WTC11 (cell line): ENCODE measurements around the gene PRRG2. TPM values are rescaled to one million over a fixed set of nuclear protein-coding genes. Genes with fewer than 3 reads are reported as not detected.

Source experiments
- ATAC-seq: fragments of 200-7000 bp; cut with Tn5 transposase; 2 replicates; pipeline ENCODE4 v1.10.0; 2021; ENCODE audit warnings: mild to moderate bottlenecking, moderate library complexity
- CTCF ChIA-PET: fragments of 300-600 bp; sonication (Branson Sonifier 250); formaldehyde crosslinking; loops from one replicate; lab custom pipeline; 2021; ENCODE audit warnings: antibody characterized with exemption; lab: Charles Lee
- POLR2A ChIA-PET: fragments of 350-600 bp; sonication (Branson Sonifier 250); formaldehyde crosslinking; loops from one replicate; lab custom pipeline; 2021; ENCODE audit warnings: antibody characterized with exemption; lab: Charles Lee
- DNase-seq: peaks from one replicate; pipeline ENCODE4 v3.0.0; 2021; ENCODE audit warnings: low spot score
- H3K27ac Mint-ChIP-seq: 2 replicates; pipeline ENCODE4 v1.8.0; 2021; ENCODE audit warnings: mixed read lengths
- H3K27me3 Mint-ChIP-seq: 2 replicates; pipeline ENCODE4 v1.8.0; 2021; ENCODE audit warnings: low read depth, mild to moderate bottlenecking, moderate library complexity, mixed read lengths
- H3K36me3 Mint-ChIP-seq: 2 replicates; pipeline ENCODE4 v1.8.0; 2021; ENCODE audit warnings: mixed read lengths
- H3K4me1 Mint-ChIP-seq: 2 replicates; pipeline ENCODE4 v1.8.0; 2022; ENCODE audit warnings: mixed read lengths
- H3K4me3 Mint-ChIP-seq: 2 replicates; pipeline ENCODE4 v1.8.0; 2021; ENCODE audit warnings: mild to moderate bottlenecking, moderate library complexity, mixed read lengths
- H3K9me3 Mint-ChIP-seq: 2 replicates; pipeline ENCODE4 v1.8.0; 2021; ENCODE audit warnings: mixed read lengths
- CREB1 ChIP-seq: sonication (generic); formaldehyde crosslinking; IDR thresholded peaks from 2 replicates; pipeline ENCODE4 v1.8.0; 2023; ENCODE audit warnings: mild to moderate bottlenecking, missing genetic modification reagents
- GTF2I ChIP-seq: fragments of 250-450 bp; sonication (Bioruptor Pico); conservative IDR thresholded peaks from 2 replicates; pipeline ENCODE4 v1.4.0; 2021; ENCODE audit warnings: mild to moderate bottlenecking
- HMGA2 ChIP-seq: fragments of 250-450 bp; sonication (Bioruptor Pico); IDR thresholded peaks from 2 replicates; pipeline ENCODE4 v1.4.0; 2021; ENCODE audit warnings: mild to moderate bottlenecking, moderate library complexity
- JAZF1 ChIP-seq: fragments of 250-450 bp; sonication (Bioruptor Pico); IDR thresholded peaks from 2 replicates; pipeline ENCODE4 v1.9.0; 2021; ENCODE audit warnings: moderate library complexity, mild to moderate bottlenecking, inconsistent platforms
- MYBL2 ChIP-seq: sonication (generic); formaldehyde crosslinking; IDR thresholded peaks from 2 replicates; pipeline ENCODE4 v1.8.1; 2023; ENCODE audit warnings: mild to moderate bottlenecking, moderate library complexity, missing genetic modification reagents
- NFATC4 ChIP-seq: fragments of 250-450 bp; sonication (Bioruptor Pico); IDR thresholded peaks from 2 replicates; pipeline ENCODE4 v1.9.0; 2021; ENCODE audit warnings: mild to moderate bottlenecking
- NR3C1 ChIP-seq: sonication (generic); formaldehyde crosslinking; conservative IDR thresholded peaks from 2 replicates; pipeline ENCODE4 v1.8.1; 2023; ENCODE audit warnings: low read depth, mild to moderate bottlenecking, missing genetic modification reagents
- OVOL2 ChIP-seq: fragments of 250-450 bp; sonication (Bioruptor Pico); IDR thresholded peaks from 2 replicates; pipeline ENCODE4 v1.9.0; 2021; ENCODE audit warnings: mild to moderate bottlenecking, borderline replicate concordance
- RORB ChIP-seq: fragments of 250-450 bp; sonication (Bioruptor Pico); IDR thresholded peaks from 2 replicates; pipeline ENCODE4 v1.9.0; 2021; ENCODE audit warnings: mild to moderate bottlenecking
- SOX15 ChIP-seq: fragments of 250-450 bp; sonication (Bioruptor Pico); IDR thresholded peaks from 2 replicates; pipeline ENCODE4 v1.9.0; 2021; ENCODE audit warnings: mild to moderate bottlenecking
- SP1 ChIP-seq: sonication (generic); formaldehyde crosslinking; conservative IDR thresholded peaks from 2 replicates; pipeline ENCODE4 v1.8.1; 2022; ENCODE audit warnings: missing genetic modification reagents
- ZBTB43 ChIP-seq: sonication (generic); formaldehyde crosslinking; IDR thresholded peaks from 2 replicates; pipeline ENCODE4 v1.8.1; 2023; ENCODE audit warnings: mild to moderate bottlenecking, missing genetic modification reagents
- ZNF232 ChIP-seq: sonication (generic); formaldehyde crosslinking; IDR thresholded peaks from 2 replicates; pipeline ENCODE4 v1.8.0; 2022; ENCODE audit warnings: mild to moderate bottlenecking, missing genetic modification reagents
- ZNF396 ChIP-seq: fragments of 250-450 bp; sonication (Bioruptor Pico); IDR thresholded peaks from 2 replicates; pipeline ENCODE4 v1.8.0; 2021; ENCODE audit warnings: mild to moderate bottlenecking, moderate library complexity, borderline replicate concordance
- ZNF423 ChIP-seq: fragments of 250-450 bp; sonication (Bioruptor Pico); IDR thresholded peaks from 2 replicates; pipeline ENCODE4 v2.1.2; 2022; ENCODE audit warnings: mild to moderate bottlenecking, moderate library complexity
- ZNF425 ChIP-seq: fragments of 250-450 bp; sonication (Bioruptor Pico); conservative IDR thresholded peaks from 2 replicates; pipeline ENCODE4 v1.9.0; 2021; ENCODE audit warnings: mild to moderate bottlenecking
- ZNF671 ChIP-seq: fragments of 250-450 bp; sonication (Bioruptor Pico); IDR thresholded peaks from 2 replicates; pipeline ENCODE4 v1.8.0; 2021; ENCODE audit warnings: mild to moderate bottlenecking
- total RNA-seq: library from RNA; stranded (reverse); gene quantifications from 3 replicates; pipeline ENCODE4 v1.2.3, GENCODE V29; 2021
- TF ChIP-seq, protein P1 (sequence below): sonication (generic); formaldehyde crosslinking; IDR thresholded peaks from 2 replicates; pipeline ENCODE4 v1.8.0; 2023; ENCODE audit warnings: mild to moderate bottlenecking, missing genetic modification reagents
- TF ChIP-seq, protein P2 (sequence below): sonication (generic); formaldehyde crosslinking; IDR thresholded peaks from 2 replicates; pipeline ENCODE4 v1.8.0; 2022; ENCODE audit warnings: mild to moderate bottlenecking, missing genetic modification reagents
- TF ChIP-seq, protein P3 (sequence below): sonication (generic); formaldehyde crosslinking; IDR thresholded peaks from 2 replicates; pipeline ENCODE4 v1.8.0; 2022; ENCODE audit warnings: missing genetic modification reagents

The PRRG2 gene
- total RNA-seq, 1 experiment from 2014 or later: 5.9 TPM

GRCh38 chr19:49636233-49636932 lies 55.3 kb downstream of the PRRG2 start:
- ChIA-PET POLR2A (interaction anchor here (1.6 to 2.1 kb wide), 2 partner anchors 25 to 40 kb away, joined by 4 to 5 read pairs; no protein-coding TSS in a partner anchor), CTCF (interaction anchor here (1.4 kb wide), 1 partner anchor 54 kb away, joined by 3 read pairs; the partner anchor contains the start of gene CPT1C)
- DNase-seq (no peak), ATAC-seq (no peak)
- Mint-ChIP-seq H3K27ac (no peak overlapping the region), H3K27me3 (peaks cover 36% of the 10 kb centered on the region), H3K36me3 (no peaks in the 10 kb centered on the region), H3K4me1 (peaks cover 40% of the 10 kb centered on the region), H3K4me3 (no peak overlapping the region), H3K9me3 (no peaks in the 10 kb centered on the region)
- TF ChIP-seq SOX15 (CRISPR knock-in tag): no peak
- no peak for TF ChIP-seq HMGA2 (CRISPR knock-in tag)
- TF ChIP-seq RORB (CRISPR knock-in tag): no peak
- TF ChIP-seq, protein P1, sequence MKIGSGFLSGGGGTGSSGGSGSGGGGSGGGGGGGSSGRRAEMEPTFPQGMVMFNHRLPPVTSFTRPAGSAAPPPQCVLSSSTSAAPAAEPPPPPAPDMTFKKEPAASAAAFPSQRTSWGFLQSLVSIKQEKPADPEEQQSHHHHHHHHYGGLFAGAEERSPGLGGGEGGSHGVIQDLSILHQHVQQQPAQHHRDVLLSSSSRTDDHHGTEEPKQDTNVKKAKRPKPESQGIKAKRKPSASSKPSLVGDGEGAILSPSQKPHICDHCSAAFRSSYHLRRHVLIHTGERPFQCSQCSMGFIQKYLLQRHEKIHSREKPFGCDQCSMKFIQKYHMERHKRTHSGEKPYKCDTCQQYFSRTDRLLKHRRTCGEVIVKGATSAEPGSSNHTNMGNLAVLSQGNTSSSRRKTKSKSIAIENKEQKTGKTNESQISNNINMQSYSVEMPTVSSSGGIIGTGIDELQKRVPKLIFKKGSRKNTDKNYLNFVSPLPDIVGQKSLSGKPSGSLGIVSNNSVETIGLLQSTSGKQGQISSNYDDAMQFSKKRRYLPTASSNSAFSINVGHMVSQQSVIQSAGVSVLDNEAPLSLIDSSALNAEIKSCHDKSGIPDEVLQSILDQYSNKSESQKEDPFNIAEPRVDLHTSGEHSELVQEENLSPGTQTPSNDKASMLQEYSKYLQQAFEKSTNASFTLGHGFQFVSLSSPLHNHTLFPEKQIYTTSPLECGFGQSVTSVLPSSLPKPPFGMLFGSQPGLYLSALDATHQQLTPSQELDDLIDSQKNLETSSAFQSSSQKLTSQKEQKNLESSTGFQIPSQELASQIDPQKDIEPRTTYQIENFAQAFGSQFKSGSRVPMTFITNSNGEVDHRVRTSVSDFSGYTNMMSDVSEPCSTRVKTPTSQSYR (CRISPR knock-in tag): no peak
- TF ChIP-seq GTF2I (CRISPR knock-in tag): no peak
- no peak for TF ChIP-seq OVOL2 (CRISPR knock-in tag)
- no peak for TF ChIP-seq ZNF671 (CRISPR knock-in tag)
- TF ChIP-seq ZBTB43 (CRISPR knock-in tag): no peak
- no peak for TF ChIP-seq NR3C1 (CRISPR knock-in tag)
- TF ChIP-seq CREB1 (CRISPR knock-in tag): no peak
- TF ChIP-seq JAZF1 (CRISPR knock-in tag): no peak
- TF ChIP-seq, protein P2, sequence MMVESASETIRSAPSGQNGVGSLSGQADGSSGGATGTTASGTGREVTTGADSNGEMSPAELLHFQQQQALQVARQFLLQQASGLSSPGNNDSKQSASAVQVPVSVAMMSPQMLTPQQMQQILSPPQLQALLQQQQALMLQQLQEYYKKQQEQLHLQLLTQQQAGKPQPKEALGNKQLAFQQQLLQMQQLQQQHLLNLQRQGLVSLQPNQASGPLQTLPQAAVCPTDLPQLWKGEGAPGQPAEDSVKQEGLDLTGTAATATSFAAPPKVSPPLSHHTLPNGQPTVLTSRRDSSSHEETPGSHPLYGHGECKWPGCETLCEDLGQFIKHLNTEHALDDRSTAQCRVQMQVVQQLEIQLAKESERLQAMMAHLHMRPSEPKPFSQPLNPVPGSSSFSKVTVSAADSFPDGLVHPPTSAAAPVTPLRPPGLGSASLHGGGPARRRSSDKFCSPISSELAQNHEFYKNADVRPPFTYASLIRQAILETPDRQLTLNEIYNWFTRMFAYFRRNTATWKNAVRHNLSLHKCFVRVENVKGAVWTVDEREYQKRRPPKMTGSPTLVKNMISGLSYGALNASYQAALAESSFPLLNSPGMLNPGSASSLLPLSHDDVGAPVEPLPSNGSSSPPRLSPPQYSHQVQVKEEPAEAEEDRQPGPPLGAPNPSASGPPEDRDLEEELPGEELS (CRISPR knock-in tag): no peak
- TF ChIP-seq MYBL2 (CRISPR knock-in tag): no peak
- TF ChIP-seq NFATC4 (CRISPR knock-in tag): no peak
- no peak for TF ChIP-seq SP1
- no peak for TF ChIP-seq ZNF232 (CRISPR knock-in tag)
- TF ChIP-seq ZNF396 (CRISPR knock-in tag): no peak
- TF ChIP-seq, protein P3, sequence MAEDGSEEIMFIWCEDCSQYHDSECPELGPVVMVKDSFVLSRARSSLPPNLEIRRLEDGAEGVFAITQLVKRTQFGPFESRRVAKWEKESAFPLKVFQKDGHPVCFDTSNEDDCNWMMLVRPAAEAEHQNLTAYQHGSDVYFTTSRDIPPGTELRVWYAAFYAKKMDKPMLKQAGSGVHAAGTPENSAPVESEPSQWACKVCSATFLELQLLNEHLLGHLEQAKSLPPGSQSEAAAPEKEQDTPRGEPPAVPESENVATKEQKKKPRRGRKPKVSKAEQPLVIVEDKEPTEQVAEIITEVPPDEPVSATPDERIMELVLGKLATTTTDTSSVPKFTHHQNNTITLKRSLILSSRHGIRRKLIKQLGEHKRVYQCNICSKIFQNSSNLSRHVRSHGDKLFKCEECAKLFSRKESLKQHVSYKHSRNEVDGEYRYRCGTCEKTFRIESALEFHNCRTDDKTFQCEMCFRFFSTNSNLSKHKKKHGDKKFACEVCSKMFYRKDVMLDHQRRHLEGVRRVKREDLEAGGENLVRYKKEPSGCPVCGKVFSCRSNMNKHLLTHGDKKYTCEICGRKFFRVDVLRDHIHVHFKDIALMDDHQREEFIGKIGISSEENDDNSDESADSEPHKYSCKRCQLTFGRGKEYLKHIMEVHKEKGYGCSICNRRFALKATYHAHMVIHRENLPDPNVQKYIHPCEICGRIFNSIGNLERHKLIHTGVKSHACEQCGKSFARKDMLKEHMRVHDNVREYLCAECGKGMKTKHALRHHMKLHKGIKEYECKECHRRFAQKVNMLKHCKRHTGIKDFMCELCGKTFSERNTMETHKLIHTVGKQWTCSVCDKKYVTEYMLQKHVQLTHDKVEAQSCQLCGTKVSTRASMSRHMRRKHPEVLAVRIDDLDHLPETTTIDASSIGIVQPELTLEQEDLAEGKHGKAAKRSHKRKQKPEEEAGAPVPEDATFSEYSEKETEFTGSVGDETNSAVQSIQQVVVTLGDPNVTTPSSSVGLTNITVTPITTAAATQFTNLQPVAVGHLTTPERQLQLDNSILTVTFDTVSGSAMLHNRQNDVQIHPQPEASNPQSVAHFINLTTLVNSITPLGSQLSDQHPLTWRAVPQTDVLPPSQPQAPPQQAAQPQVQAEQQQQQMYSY (CRISPR knock-in tag): no peak
- TF ChIP-seq ZNF425 (CRISPR knock-in tag): no peak
- TF ChIP-seq ZNF423 (CRISPR knock-in tag): no peak
- TF ChIP-seq, all 79 proteins: peak for 0
